GM12801 (cell line): Measurements from ENCODE around the gene EPSTI1.

Source experiments
- CTCF ChIP-seq: IDR thresholded peaks from one replicate; pipeline ENCODE4 v1.5.1; 2011; ENCODE audit warnings: control low read depth; ENCODE audit not compliant: insufficient read length; ENCODE audit errors: extremely low read depth

The EPSTI1 gene

DNA sequence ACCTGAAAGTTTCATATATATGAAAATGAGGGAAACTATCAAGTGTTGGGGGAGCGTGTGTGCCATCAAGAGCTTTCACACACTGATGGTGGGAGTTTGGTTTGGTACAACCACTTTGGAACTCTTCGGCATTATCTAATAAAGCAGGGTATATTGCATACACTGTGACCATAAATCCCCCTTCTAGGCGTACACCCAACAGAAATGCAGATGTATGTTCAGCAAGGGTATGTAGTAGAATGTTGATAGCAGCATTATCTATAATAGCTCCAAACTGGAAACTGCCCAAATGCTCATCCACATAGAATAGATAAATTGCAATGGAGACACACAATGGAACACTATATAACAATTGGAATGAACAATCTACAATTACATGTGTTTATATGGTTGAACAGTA, 139.9 kb downstream of the EPSTI1 start:
- no peak for TF ChIP-seq CTCF

- TF ChIP-seq CTCF: no peak
Measured at GRCh38 chr13:42849200-42849599, 142.8 kb downstream of the EPSTI1 start.

DNA sequence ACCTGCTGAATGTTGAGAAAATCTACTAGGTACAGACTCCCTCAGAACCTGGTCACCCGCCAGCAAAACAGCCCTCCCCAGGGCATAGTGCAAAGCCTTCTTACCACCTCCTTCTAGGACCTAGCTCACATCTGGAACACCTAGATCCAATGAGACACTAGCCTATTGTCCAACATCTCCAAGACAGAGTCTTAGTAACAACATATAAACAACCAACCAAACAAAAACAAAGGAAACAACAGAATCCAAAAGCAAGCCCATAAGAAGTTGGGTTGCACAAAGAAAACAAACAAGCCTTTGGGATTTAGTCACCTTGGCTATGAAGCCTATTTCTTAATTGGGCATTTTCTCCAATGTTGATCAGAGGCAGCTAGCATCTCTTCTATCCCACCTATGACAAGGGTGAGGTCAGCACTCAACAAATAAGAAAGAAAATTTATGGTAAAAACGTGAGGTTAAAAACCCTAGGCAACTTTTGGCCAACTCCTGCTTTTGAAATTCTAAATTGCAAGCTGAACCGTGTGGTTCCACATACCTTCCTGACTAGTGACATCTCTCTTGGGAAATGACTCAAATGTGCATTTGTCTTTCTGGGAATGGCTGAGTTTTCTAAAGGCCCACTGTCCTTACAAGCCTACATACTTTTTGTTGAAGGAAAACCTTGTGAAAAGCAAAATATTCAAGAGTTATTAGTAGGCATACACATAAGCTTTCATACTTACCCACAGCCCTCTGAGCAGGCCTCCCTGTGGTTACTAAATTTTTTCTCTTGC, 144.0 kb downstream of the EPSTI1 start:
- TF ChIP-seq CTCF: no peak

DNA sequence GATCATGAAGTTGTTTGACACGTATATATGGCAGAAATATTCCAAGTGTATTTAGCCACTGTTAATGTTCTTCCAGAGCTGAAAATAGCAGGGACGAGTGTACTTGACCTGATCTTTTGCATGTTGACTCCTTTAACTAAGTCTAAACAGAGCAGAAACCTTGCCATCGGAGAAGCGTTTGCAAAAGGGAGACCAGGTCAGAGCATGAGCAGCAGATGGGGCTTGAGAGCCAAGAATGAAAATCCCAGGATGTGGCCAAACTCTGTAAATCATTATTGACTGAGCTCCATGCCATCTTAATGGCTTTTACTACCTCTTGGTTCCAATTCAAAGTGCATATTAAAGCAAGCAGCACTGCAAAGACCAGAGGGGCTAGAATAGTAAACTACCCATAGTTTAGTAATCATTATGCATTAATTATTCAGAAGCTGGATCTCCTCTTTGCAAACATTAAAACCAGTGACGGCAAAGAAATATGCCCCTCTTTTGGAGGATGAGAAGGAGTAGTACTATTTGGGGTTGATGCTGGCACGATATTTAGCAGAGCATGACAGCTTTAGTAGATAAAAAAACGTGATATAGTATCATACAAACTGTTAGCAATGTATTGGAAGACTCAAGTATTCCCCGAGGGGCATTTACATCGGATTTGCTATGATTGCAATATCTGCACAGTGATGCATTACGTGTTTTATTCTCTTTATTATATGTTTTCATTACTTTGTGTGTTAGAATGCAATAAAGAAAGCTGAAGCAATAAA, 154.9 kb downstream of the EPSTI1 start:
- TF ChIP-seq CTCF: no peak
